Lung (tissue), 12 donors: ENCODE data around the gene EPS8. TPM values are rescaled to one million over a fixed set of nuclear protein-coding genes. Genes with fewer than 3 reads are reported as not detected.
A peak's percentile ranks its signal among the peaks of the same experiment; 100 is the strongest.

ENCODE experiments used
- ATAC-seq: fragments of 200-7000 bp; cut with Tn5 transposase; one replicate; pipeline ENCODE4 v1.9.1; 2020; ENCODE audit warnings: moderate number of reproducible peaks; ENCODE audit not compliant: insufficient read depth, low FRiP score
- DNase-seq, 3 donors: peaks; one replicate each; pipeline ENCODE4 v3.0.0-alpha.2; 2013 to 2017
- H3K27ac ChIP-seq, 2 donors: one replicate each; pipeline ENCODE4 v1.5.1; 2013; ENCODE audit warnings: mild to moderate bottlenecking in 2 of 2, moderate library complexity in 2 of 2, control low read depth in 1 of 2, inconsistent platforms in 1 of 2, low read depth in 1 of 2, low read length in 1 of 2
- H3K27me3 ChIP-seq, 3 donors: one replicate each; pipeline ENCODE4 v1.5.1; 2013; ENCODE audit warnings: low read length in 2 of 3; ENCODE audit not compliant: control insufficient read depth in 3 of 3, insufficient read depth in 3 of 3
- H3K36me3 ChIP-seq, 4 donors: one replicate each; pipeline ENCODE4 v1.5.1; 2013; ENCODE audit warnings: low read length in 4 of 4, mild to moderate bottlenecking in 1 of 4, moderate library complexity in 1 of 4; ENCODE audit not compliant: control insufficient read depth in 4 of 4, insufficient read depth in 4 of 4
- H3K4me1 ChIP-seq, 5 donors: one replicate each; pipeline ENCODE4 v1.5.1; 2013; ENCODE audit warnings: low read length in 5 of 5, mild to moderate bottlenecking in 2 of 5, moderate library complexity in 1 of 5; ENCODE audit not compliant: control insufficient read depth in 5 of 5, insufficient read depth in 5 of 5
- H3K4me3 ChIP-seq: one replicate; pipeline ENCODE4 v1.5.1; 2013; ENCODE audit warnings: mild to moderate bottlenecking, control low read depth, moderate library complexity
- H3K9ac ChIP-seq, 2 donors: one replicate each; pipeline ENCODE4 v1.5.1; 2013; ENCODE audit warnings: low read length in 2 of 2, control low read depth in 1 of 2; ENCODE audit not compliant: insufficient read depth in 1 of 2
- H3K9me3 ChIP-seq, 4 donors: one replicate each; pipeline ENCODE4 v1.5.1; 2013; ENCODE audit warnings: low read length in 3 of 4, mild to moderate bottlenecking in 1 of 4, moderate library complexity in 1 of 4; ENCODE audit not compliant: control insufficient read depth in 4 of 4, insufficient read depth in 3 of 4
- WGBS, 2 donors: extraction: QIAGEN DNeasy Blood & Tissue Kit; methylation state at CpG; one replicate each; pipeline ENCODE4 v1.1.7; 2013; 5-methylcytosine and 5-hydroxymethylcytosine counted together
- polyA plus RNA-seq, 2 donors: library from polyadenylated mRNA; stranded (reverse); fragments of 200-250 nt; gene quantifications; one replicate each; pipeline ENCODE4 v1.2.1, GENCODE V29; 2013
- total RNA-seq, 2 donors: library from RNA; depleted of rRNA in 1 of 2; stranded (reverse); fragments of >200 nt in 1 of 2; gene quantifications; one replicate each; pipeline ENCODE4 v1.2.1, GENCODE V29; 2014 to 2021
- TF ChIP-seq, protein P1 (sequence below): IDR thresholded peaks from 2 replicates; pipeline ENCODE4 v1.5.1; 2012; ENCODE audit warnings: mild to moderate bottlenecking; ENCODE audit errors: control extremely low read depth, extremely low read depth
- donor health status: control.
- donor health status: control.
- donor health status: Bipolar disorder and iron deficiency.
- donor health status: healthy.
- donor health status: DM: yes; HTN: yes; CAD: no.

EPS8 gene
- total and polyA plus RNA-seq, 4 donors: 30.1 to 153 (median 48.9) TPM

DNA sequence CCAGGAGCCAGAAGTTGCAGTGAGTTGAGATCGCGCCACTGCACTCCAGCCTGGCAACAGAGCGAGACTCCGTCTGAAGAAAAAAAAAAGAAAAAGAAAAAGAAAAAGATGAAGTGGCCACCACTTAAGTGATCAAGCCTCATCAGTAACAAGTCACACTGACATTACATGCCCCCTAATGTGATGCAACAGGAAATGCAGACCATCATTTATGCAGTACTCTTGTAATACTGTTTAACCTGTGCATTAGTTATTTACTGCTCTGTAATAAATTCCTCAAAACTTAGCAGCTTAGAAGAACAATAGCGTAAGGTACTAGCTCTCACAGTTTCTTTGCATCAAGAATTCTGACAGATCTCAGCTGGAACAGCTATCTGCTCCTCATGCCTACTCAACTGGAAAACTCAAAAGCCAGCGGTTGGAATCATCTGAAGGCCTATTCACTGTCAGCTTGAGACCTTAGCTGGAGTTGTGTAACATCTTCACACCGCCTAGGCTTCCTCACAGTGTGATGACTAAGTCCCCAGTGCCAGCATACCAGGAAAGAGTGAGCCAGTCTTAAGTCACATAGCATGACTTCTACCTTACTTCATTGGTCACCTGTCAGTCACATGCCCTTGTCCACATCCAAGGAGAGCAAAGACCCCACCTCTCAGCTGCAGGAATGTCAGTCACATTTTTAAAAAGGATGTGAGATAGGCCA, 31.5 kb downstream of the EPS8 start:
- Histone ChIP-seq H3K9ac (no peak overlapping the region), H3K4me1 (peaks cover 0 to 5% (median 2%) of the 10 kb centered on the region in 5 donors), H3K27ac (no peak overlapping the region), H3K4me3 (no peak overlapping the region), H3K36me3 (no peaks in the 10 kb centered on the region), H3K9me3 (no peaks in the 10 kb centered on the region), H3K27me3 (no peaks in the 10 kb centered on the region)
- 87 to 91% methylated on average over 7 of the region's 7 CpGs for WGBS, 2 donors
- ATAC-seq (no peak), DNase-seq (no peak)
- TF ChIP-seq, protein P1, sequence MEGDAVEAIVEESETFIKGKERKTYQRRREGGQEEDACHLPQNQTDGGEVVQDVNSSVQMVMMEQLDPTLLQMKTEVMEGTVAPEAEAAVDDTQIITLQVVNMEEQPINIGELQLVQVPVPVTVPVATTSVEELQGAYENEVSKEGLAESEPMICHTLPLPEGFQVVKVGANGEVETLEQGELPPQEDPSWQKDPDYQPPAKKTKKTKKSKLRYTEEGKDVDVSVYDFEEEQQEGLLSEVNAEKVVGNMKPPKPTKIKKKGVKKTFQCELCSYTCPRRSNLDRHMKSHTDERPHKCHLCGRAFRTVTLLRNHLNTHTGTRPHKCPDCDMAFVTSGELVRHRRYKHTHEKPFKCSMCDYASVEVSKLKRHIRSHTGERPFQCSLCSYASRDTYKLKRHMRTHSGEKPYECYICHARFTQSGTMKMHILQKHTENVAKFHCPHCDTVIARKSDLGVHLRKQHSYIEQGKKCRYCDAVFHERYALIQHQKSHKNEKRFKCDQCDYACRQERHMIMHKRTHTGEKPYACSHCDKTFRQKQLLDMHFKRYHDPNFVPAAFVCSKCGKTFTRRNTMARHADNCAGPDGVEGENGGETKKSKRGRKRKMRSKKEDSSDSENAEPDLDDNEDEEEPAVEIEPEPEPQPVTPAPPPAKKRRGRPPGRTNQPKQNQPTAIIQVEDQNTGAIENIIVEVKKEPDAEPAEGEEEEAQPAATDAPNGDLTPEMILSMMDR: no peak

DNA sequence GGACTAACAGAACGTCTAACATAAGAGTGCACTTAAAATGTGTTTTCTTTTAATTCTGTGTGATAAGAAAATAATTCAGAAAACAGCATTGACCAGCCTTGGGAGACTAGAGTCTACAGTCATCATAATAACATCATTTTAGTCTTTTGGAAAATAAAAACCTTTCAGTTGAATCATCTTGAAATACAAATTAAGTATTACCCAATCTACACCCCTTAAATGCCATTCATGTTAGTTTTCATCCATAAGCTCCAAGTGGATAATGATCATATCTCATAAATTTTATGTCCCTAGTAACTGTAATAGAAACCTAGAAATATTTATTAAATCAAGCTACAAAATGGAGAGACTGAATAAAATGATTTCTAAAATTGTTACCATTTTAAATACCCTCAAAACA, 32.4 kb downstream of the EPS8 start:
- H3K4me1 ChIP-seq: peaks cover 0 to 5% (median 2%) of the 10 kb centered on the region in 5 donors
- DNase-seq (no peak), ATAC-seq (no peak)
- H3K36me3 ChIP-seq: no peaks in the 10 kb centered on the region
- no peak overlapping the region for H3K9ac ChIP-seq
- TF ChIP-seq, protein P1: no peak
- H3K4me3 ChIP-seq: no peak overlapping the region
- no peak overlapping the region for H3K27ac ChIP-seq
- H3K27me3 ChIP-seq: no peaks in the 10 kb centered on the region
- no peaks in the 10 kb centered on the region for H3K9me3 ChIP-seq
- WGBS, 2 donors: 64 to 81% methylated on average over 1 of the region's 1 CpG

DNA sequence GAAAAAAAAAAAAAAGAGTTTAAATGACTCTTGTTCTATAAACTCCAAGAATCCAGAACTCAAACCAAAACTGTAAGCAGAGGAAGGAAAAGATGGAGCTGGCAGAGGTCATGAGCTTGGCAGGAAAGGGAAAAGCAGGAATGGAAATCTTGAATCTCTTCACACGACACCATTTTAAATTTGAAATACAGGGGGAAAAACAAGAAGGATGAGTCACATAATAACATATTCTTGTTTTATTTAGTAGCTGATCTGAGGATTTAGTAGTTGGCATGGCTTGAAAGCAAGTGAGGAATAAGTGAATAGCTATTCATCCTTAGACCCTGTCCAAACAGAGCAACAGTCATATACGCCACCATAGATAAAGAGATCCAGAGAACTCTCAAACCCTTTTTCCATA, 35.0 kb downstream of the EPS8 start:
- no peaks in the 10 kb centered on the region for H3K36me3 ChIP-seq
- 78 to 83% methylated on average over 2 of the region's 2 CpGs for WGBS, 2 donors
- no peak overlapping the region for H3K27ac ChIP-seq
- no peak overlapping the region for H3K9ac ChIP-seq
- H3K27me3 ChIP-seq: no peaks in the 10 kb centered on the region
- DNase-seq (peak in 1 of 3 donors; percentile 8), ATAC-seq (no peak)
- no peak overlapping the region for H3K4me3 ChIP-seq
- no peaks in the 10 kb centered on the region for H3K9me3 ChIP-seq
- peaks cover 0 to 5% (median 2%) of the 10 kb centered on the region in 5 donors for H3K4me1 ChIP-seq
- TF ChIP-seq, protein P1: no peak

DNA sequence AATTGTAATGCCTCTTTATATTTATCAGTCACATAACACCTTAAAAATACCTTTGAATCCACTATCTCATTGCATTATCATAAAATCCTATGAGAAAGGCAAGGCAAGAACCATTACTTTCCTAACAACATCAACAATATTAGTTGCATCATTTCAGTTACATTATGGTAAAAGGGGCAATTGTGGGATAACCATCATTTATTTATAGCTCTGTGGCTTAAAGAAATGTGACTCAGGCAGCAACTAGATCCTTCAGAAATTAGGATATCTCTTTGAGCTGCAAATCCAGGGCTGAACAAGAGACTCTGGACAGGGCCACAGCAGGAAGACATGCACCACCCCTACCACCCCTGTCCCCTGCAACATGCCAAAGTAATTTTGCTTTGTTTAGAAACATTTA, 36.4 kb downstream of the EPS8 start:
- Histone ChIP-seq H3K9ac (no peak overlapping the region), H3K4me1 (peaks cover 0 to 5% (median 2%) of the 10 kb centered on the region in 5 donors), H3K4me3 (no peak overlapping the region), H3K9me3 (no peaks in the 10 kb centered on the region), H3K27me3 (no peaks in the 10 kb centered on the region), H3K27ac (no peak overlapping the region), H3K36me3 (no peaks in the 10 kb centered on the region)
- DNase-seq: no peak
- TF ChIP-seq, protein P1: no peak
- no peak for ATAC-seq
